SK-N-SH (cell line): ENCODE results near the gene LRRC8E. TPM values are rescaled to one million over a fixed set of nuclear protein-coding genes. Genes with fewer than 3 reads are reported as not detected.

Experiments used
- CTCF ChIA-PET: fragments of 300-600, 350-600 bp; formaldehyde crosslinking; extraction: SDS; loops from one replicate; lab custom pipeline; 2021; lab: Yijun Ruan, JAX
- POLR2A ChIA-PET: fragments of 350-600 bp; sonication (Branson Sonifier 250); formaldehyde crosslinking; extraction: SDS; loops from one replicate; lab custom pipeline; 2020; ENCODE audit warnings: antibody characterized with exemption, inconsistent platforms; lab: Yijun Ruan, JAX
- DNase-seq: peaks from one replicate; pipeline ENCODE4 v3.0.0; 2012
- H2AFZ ChIP-seq: fragments of 200-600 bp; sonication (generic); 2 replicates; pipeline ENCODE4 v1.8.1; 2016; ENCODE audit warnings: antibody characterized with exemption, mild to moderate bottlenecking, low read depth
- H3F3A ChIP-seq: fragments of 200-600 bp; sonication (generic); replicated peaks from 2 replicates; pipeline ENCODE3; 2016; ENCODE audit warnings: antibody characterized with exemption, mild to moderate bottlenecking; ENCODE audit not compliant: insufficient read depth
- H3K27ac ChIP-seq, 2 experiments: fragments of 200-500 bp in 1 of 2; fragments of 200-600 bp in 1 of 2; sonication (Bioruptor generic) in 1 of 2; sonication (generic), shearing (Covaris generic) in 1 of 2; 2 replicates each; pipeline versions ENCODE4 v1.5.1 to v1.6.1; 2014 to 2016; ENCODE audit warnings: low read depth in 2 of 2, inconsistent platforms in 1 of 2, low read length in 1 of 2, mild to moderate bottlenecking in 1 of 2, mixed read lengths in 1 of 2
- H3K27me3 ChIP-seq: fragments of 200-600 bp; sonication (generic), shearing (Covaris generic); 2 replicates; pipeline ENCODE4 v1.6.1; 2016; ENCODE audit warnings: mixed run types; ENCODE audit not compliant: insufficient read depth
- H3K36me3 ChIP-seq, 2 experiments: fragments of 200-500 bp in 1 of 2; fragments of 200-600 bp in 1 of 2; sonication (Bioruptor generic) in 1 of 2; sonication (generic) in 1 of 2; replicated peaks in 1 of 2; 2 replicates each; pipeline versions ENCODE3 to v1.5.1; 2014 to 2016; ENCODE audit warnings: low read length in 1 of 2, mild to moderate bottlenecking in 1 of 2; ENCODE audit not compliant: insufficient read depth in 2 of 2, control insufficient read depth in 1 of 2
- H3K4me1 ChIP-seq, 2 experiments: fragments of 200-500 bp in 1 of 2; fragments of 200-600 bp in 1 of 2; sonication (Bioruptor generic) in 1 of 2; sonication (generic), shearing (Covaris generic) in 1 of 2; 2 replicates each; pipeline versions ENCODE4 v1.5.1 to v1.6.1; 2014 to 2016; ENCODE audit warnings: low read depth in 1 of 2, low read length in 1 of 2, mixed run types in 1 of 2; ENCODE audit not compliant: insufficient read depth in 2 of 2, control insufficient read depth in 1 of 2
- H3K4me2 ChIP-seq: fragments of 200-600 bp; sonication (generic), shearing (Covaris generic); 2 replicates; pipeline ENCODE4 v1.6.1; 2017; ENCODE audit warnings: mixed run types
- H3K4me3 ChIP-seq, 2 experiments: fragments of 200-500 bp in 1 of 2; fragments of 200-600 bp in 1 of 2; sonication (Bioruptor generic) in 1 of 2; sonication (generic), shearing (Covaris generic) in 1 of 2; 2 replicates each; pipeline versions ENCODE4 v1.5.1 to v1.8.1; 2014 to 2016; ENCODE audit warnings: low read depth in 2 of 2, inconsistent platforms in 1 of 2, low read length in 1 of 2, mild to moderate bottlenecking in 1 of 2, mixed read lengths in 1 of 2, moderate library complexity in 1 of 2
- H3K79me2 ChIP-seq: fragments of 200-600 bp; sonication (generic); 2 replicates; pipeline ENCODE4 v1.8.1; 2017; ENCODE audit warnings: mild to moderate bottlenecking; ENCODE audit not compliant: insufficient read depth
- H3K9ac ChIP-seq: fragments of 200-600 bp; sonication (generic); 2 replicates; pipeline ENCODE4 v1.6.1; 2017; ENCODE audit warnings: mixed run types
- H3K9me2 ChIP-seq: fragments of 200-600 bp; sonication (generic); 2 replicates; pipeline ENCODE4 v1.6.1; 2017; ENCODE audit warnings: mixed run types
- H3K9me3 ChIP-seq: fragments of 200-600 bp; sonication (generic); 2 replicates; pipeline ENCODE4 v1.6.1; 2017; ENCODE audit warnings: mixed run types, mild to moderate bottlenecking, moderate library complexity
- H4K20me1 ChIP-seq: fragments of 200-600 bp; sonication (generic); 2 replicates; pipeline ENCODE4 v1.6.1; 2017; ENCODE audit warnings: mild to moderate bottlenecking, mixed run types; ENCODE audit not compliant: insufficient read depth
- ELF1 ChIP-seq: IDR thresholded peaks from 2 replicates; pipeline ENCODE4 v1.4.0; 2012
- EP300 ChIP-seq, 2 experiments: IDR thresholded peaks; 2 replicates each; pipeline versions ENCODE4 v1.4.0 to v1.6.1; 2012; ENCODE audit warnings: borderline replicate concordance in 1 of 2, low read depth in 1 of 2, low read length in 1 of 2
- MXI1 ChIP-seq: IDR thresholded peaks from 2 replicates; pipeline ENCODE4 v1.6.1; 2012; ENCODE audit warnings: mild to moderate bottlenecking, low read depth, low read length, improper control_type of control experiment
- RCOR1 ChIP-seq: fragments of 150-350 bp; IDR thresholded peaks from 2 replicates; pipeline ENCODE4 v1.6.1; 2017; ENCODE audit warnings: antibody characterized with exemption, low read length
- RFX5 ChIP-seq: IDR thresholded peaks from 2 replicates; pipeline ENCODE4 v1.6.1; 2012; ENCODE audit warnings: mild to moderate bottlenecking, improper control_type of control experiment, low read length
- SIN3A ChIP-seq: IDR thresholded peaks from 2 replicates; pipeline ENCODE4 v1.6.1; 2012; ENCODE audit warnings: low read depth, mild to moderate bottlenecking, low read length, moderate library complexity, borderline replicate concordance
- YY1 ChIP-seq: IDR thresholded peaks from 2 replicates; pipeline ENCODE4 v1.4.0; 2012; ENCODE audit warnings: low read depth, mild to moderate bottlenecking
- WGBS: methylation state at CpG from one replicate; pipeline ENCODE4 v1.1.6; 2017; ENCODE audit warnings: low lambda C conversion rate; 5-methylcytosine and 5-hydroxymethylcytosine counted together
- polyA plus RNA-seq, 3 experiments: library from polyadenylated mRNA; depleted of rRNA; stranded (reverse); fragments of >200 nt; gene quantifications; 2 replicates each; pipeline ENCODE4 v1.2.3, GENCODE V29; 2012
- TF ChIP-seq, protein P1 (sequence below): IDR thresholded peaks from 2 replicates; pipeline ENCODE4; 2012
- TF ChIP-seq, protein P2 (sequence below): fragments of 200-600 bp; sonication (generic); IDR thresholded peaks from 2 replicates; pipeline ENCODE4 v1.6.1; 2017; ENCODE audit warnings: antibody characterized with exemption, mild to moderate bottlenecking, moderate library complexity

The LRRC8E gene
- polyA plus RNA-seq, 1 of the 3 experiments (the other 2 are of a cell fraction), result 0.02 TPM

DNA sequence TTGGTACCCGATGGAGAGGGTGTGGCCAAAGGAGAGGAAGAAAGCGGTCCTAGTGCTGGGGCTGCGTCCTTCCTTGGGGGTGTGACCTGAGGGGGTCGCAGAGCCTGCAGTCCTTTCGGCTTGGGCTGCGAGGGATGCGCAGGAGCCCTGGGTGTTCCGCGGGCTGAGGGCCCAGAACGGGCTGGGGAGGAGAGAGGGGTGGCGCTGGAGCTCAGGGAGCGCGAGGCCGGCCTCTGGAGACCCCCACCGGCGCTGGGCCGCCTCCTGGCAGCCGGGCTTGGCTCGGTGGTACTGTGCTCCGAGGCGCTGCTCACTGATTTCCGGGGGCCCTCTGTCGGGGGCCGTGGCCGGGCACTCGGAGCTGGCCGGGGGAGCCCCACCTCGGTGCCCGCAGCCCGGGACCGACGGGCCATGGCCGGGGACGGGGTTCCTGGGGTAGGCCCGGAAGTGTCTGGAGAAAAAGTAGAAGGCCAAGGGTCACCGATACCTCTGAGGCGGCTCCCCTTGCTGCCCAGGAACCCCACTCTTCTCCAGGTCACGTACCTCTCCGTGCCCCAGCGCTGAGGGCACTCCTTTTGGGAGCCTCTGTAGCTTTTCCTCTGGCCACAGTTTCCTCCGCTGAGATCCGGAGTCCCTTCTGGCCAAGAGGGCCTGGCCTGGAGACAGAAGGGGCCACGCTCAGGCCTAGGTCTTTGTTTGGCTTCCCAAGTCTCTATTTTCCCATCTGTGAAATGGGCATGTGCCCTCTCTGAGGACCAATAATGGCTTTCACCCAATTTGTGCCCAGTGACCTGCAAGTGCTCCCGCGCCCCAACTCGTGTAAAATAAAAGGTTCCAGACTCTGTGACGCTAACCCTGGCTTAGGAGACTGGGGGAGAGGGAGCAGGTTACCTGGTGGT is 15.8 kb upstream of the LRRC8E start (continued):
- no peak for TF ChIP-seq EP300 (IDR thresholded peaks at IDR 0.05; ENCODE audit: borderline replicate concordance in 1 of 2, low read depth in 1 of 2, low read length in 1 of 2)

DNA sequence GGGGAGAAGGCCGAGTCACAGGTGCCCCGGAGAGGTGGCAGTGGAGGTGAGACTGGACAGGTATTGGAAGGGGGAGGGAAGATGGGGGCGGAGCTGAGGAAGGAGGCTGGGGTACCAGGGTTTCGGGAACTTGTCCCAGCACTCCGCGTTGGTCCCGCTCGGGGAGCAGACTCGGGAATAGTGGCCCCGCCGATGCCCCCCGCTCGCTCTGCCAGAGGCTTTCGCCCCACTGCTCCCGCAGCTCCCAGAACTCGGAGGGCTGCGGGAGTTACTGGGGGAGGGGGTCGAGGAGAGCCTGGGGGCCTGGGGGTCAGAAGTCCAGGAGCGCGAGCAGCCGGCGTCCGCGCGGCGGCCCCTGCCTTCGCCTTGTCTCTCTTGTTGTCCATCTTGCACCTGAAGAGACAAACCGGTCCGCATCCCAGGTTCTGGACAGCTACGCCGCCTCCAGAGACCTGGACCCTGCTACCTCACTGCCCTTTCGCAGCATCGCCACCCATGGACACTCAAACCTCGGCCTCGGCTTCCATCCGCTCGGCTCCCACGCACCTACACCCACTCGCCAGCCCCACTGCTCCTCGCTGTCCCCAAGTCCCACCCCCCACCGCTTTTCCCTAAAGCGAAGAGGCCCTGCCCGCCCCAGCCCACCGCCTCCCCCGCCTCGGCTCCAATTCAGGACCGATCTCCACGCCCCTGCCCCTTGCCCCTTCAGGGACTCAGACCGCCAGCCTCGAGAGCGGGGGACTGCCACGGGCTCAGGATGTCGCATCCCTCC is 14.8 kb upstream of the LRRC8E start:
- no peaks in the 10 kb centered on the region for H3K36me3 ChIP-seq
- peaks cover 14% of the 10 kb centered on the region for H3F3A ChIP-seq
- no peaks in the 10 kb centered on the region for H3K27me3 ChIP-seq
- peak overlapping the region in 1 of 2 experiments; percentile 76; a peak in 1 of 4 replicates for H3K27ac ChIP-seq
- no peaks in the 10 kb centered on the region for H4K20me1 ChIP-seq
- DNase-seq, result no peak
- WGBS, result 52% methylated on average over 39 of the region's 53 CpGs
- H3K4me2 ChIP-seq, result peak overlapping the region; percentile 78
- TF ChIP-seq, protein P1, sequence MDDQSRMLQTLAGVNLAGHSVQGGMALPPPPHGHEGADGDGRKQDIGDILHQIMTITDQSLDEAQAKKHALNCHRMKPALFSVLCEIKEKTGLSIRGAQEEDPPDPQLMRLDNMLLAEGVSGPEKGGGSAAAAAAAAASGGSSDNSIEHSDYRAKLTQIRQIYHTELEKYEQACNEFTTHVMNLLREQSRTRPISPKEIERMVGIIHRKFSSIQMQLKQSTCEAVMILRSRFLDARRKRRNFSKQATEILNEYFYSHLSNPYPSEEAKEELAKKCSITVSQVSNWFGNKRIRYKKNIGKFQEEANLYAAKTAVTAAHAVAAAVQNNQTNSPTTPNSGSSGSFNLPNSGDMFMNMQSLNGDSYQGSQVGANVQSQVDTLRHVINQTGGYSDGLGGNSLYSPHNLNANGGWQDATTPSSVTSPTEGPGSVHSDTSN, result no peak
- no peak for TF ChIP-seq SIN3A
- TF ChIP-seq MXI1, result no peak
- no peak for TF ChIP-seq RFX5
- TF ChIP-seq ELF1, result no peak
- no peak for TF ChIP-seq YY1
- no peak for TF ChIP-seq RCOR1
- TF ChIP-seq, protein P2, sequence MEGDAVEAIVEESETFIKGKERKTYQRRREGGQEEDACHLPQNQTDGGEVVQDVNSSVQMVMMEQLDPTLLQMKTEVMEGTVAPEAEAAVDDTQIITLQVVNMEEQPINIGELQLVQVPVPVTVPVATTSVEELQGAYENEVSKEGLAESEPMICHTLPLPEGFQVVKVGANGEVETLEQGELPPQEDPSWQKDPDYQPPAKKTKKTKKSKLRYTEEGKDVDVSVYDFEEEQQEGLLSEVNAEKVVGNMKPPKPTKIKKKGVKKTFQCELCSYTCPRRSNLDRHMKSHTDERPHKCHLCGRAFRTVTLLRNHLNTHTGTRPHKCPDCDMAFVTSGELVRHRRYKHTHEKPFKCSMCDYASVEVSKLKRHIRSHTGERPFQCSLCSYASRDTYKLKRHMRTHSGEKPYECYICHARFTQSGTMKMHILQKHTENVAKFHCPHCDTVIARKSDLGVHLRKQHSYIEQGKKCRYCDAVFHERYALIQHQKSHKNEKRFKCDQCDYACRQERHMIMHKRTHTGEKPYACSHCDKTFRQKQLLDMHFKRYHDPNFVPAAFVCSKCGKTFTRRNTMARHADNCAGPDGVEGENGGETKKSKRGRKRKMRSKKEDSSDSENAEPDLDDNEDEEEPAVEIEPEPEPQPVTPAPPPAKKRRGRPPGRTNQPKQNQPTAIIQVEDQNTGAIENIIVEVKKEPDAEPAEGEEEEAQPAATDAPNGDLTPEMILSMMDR, result no peak
- no peaks in the 10 kb centered on the region for H3K9me3 ChIP-seq
- H2AFZ ChIP-seq, result no peak overlapping the region
- no peak overlapping the region for H3K9ac ChIP-seq
- H3K4me3 ChIP-seq, result peak overlapping the region; percentile 47 to 59
- H3K9me2 ChIP-seq, result no peaks in the 10 kb centered on the region
- peaks cover 0 to 30% of the 10 kb centered on the region in 2 experiments; a peak in 2 of 4 replicates for H3K4me1 ChIP-seq
- no peaks in the 10 kb centered on the region for H3K79me2 ChIP-seq
- POLR2A ChIA-PET, result no interaction called here
- CTCF ChIA-PET, result interaction anchor here (1.1 to 1.6 kb wide), 4 partner anchors 12 to 54 kb away, joined by 3 to 5 read pairs (median 4); no protein-coding TSS in a partner anchor
